ENCODE results near the gene GJA10. TPM values are rescaled to one million over a fixed set of nuclear protein-coding genes. Genes with fewer than 3 reads are reported as not detected.
"Not testable (repeated sequence)": the region's sequence is repeated elsewhere in the genome, so short reads cannot be mapped to it uniquely, and the experiment has no call there.

GJA10 gene
- total RNA-seq, 1 experiment from 2014 or later: not detected

DNA sequence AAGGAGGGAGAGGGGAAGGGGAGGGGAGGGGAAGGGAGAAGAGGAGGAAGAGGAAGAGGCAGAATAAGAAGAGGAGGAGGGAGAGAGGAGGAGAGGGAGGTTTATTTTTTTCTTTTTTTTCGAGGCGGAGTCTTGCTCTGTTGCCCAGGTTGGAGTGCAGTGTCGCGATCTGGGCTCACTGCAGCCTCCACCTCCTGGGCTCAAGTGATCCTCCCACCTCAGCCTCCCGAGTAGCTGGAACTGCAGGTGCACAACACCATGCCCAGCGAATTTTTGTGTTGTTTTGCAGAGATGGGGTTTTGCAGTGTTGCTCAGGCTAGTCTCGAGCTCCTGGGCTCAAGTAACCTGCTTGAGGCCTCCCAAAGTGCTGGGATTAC, 6.1 kb upstream of the GJA10 start:
- no peak for DNase-seq
- H3K9me2 ChIP-seq (replicated peaks; ENCODE audit: low read length): no peaks in the 10 kb centered on the region
- CTCF ChIA-PET: no interaction called here
- intact Hi-C loops (cut with micrococcal nuclease): no loop called here
- no peaks in the 10 kb centered on the region for H3F3A ChIP-seq (ENCODE audit: low read length, unreplicated experiment)
- no peak overlapping the region for H3K4me2 ChIP-seq (ENCODE audit: low read length)
- no peak overlapping the region for H3K9ac ChIP-seq (ENCODE audit: low read length)
- H3K4me3 ChIP-seq (ENCODE audit: low read length): no peak overlapping the region
- H3K36me3 ChIP-seq (ENCODE audit: low read depth, low read length): no peaks in the 10 kb centered on the region
- BruUV-seq (replicated peaks): no TSS peak
- H3K27me3 ChIP-seq (ENCODE audit: low read length): no peaks in the 10 kb centered on the region
- H3K9me3 ChIP-seq (ENCODE audit: low read length): no peaks in the 10 kb centered on the region
- no peak for ATAC-seq
- TF ChIP-seq, protein P1, sequence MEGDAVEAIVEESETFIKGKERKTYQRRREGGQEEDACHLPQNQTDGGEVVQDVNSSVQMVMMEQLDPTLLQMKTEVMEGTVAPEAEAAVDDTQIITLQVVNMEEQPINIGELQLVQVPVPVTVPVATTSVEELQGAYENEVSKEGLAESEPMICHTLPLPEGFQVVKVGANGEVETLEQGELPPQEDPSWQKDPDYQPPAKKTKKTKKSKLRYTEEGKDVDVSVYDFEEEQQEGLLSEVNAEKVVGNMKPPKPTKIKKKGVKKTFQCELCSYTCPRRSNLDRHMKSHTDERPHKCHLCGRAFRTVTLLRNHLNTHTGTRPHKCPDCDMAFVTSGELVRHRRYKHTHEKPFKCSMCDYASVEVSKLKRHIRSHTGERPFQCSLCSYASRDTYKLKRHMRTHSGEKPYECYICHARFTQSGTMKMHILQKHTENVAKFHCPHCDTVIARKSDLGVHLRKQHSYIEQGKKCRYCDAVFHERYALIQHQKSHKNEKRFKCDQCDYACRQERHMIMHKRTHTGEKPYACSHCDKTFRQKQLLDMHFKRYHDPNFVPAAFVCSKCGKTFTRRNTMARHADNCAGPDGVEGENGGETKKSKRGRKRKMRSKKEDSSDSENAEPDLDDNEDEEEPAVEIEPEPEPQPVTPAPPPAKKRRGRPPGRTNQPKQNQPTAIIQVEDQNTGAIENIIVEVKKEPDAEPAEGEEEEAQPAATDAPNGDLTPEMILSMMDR (conservative IDR thresholded peaks at IDR 0.05; ENCODE audit: low read depth, low read length): no peak
- TF ChIP-seq EZH2 (IDR thresholded peaks at IDR 0.05; ENCODE audit: low read length, unreplicated experiment) (no peak), EZH2phosphoT487 (IDR thresholded peaks at IDR 0.05; ENCODE audit: borderline replicate concordance, low read length) (no peak)
- H2AFZ ChIP-seq (ENCODE audit: low read length): no peak overlapping the region
- H3K79me2 ChIP-seq (ENCODE audit: low read length): no peaks in the 10 kb centered on the region
- no peaks in the 10 kb centered on the region for H3K4me1 ChIP-seq (ENCODE audit: insufficient read depth, low read length)
- H3K27ac ChIP-seq (ENCODE audit: low read length): no peak overlapping the region
- POLR2A ChIA-PET (ENCODE audit: unreplicated experiment): no interaction called here
- H4K20me1 ChIP-seq (ENCODE audit: low read length): no peaks in the 10 kb centered on the region

GRCh38 chr6:89888871-89889270, 5.4 kb upstream of the GJA10 start:
- H3K9me2 ChIP-seq (replicated peaks; ENCODE audit: low read length): no peaks in the 10 kb centered on the region
- H3K4me2 ChIP-seq (ENCODE audit: low read length): no peak overlapping the region
- H3K4me1 ChIP-seq (ENCODE audit: insufficient read depth, low read length): no peaks in the 10 kb centered on the region
- no peaks in the 10 kb centered on the region for H3K27me3 ChIP-seq (ENCODE audit: low read length)
- DNase-seq: peak; percentile 17
- POLR2A ChIA-PET (ENCODE audit: unreplicated experiment): no interaction called here
- no peaks in the 10 kb centered on the region for H3K79me2 ChIP-seq (ENCODE audit: low read length)
- no peaks in the 10 kb centered on the region for H3K9me3 ChIP-seq (ENCODE audit: low read length)
- no peak overlapping the region for H3K4me3 ChIP-seq (ENCODE audit: low read length)
- no TSS peak for BruUV-seq (replicated peaks)
- H2AFZ ChIP-seq (ENCODE audit: low read length): no peak overlapping the region
- H3K9ac ChIP-seq (ENCODE audit: low read length): no peak overlapping the region
- intact Hi-C loops (cut with micrococcal nuclease): no loop called here
- CTCF ChIA-PET: no interaction called here
- no peaks in the 10 kb centered on the region for H3K36me3 ChIP-seq (ENCODE audit: low read depth, low read length)
- TF ChIP-seq, protein P1 (conservative IDR thresholded peaks at IDR 0.05; ENCODE audit: low read depth, low read length): no peak
- no peak for TF ChIP-seq EZH2phosphoT487 (IDR thresholded peaks at IDR 0.05; ENCODE audit: borderline replicate concordance, low read length)
- TF ChIP-seq EZH2 (IDR thresholded peaks at IDR 0.05; ENCODE audit: low read length, unreplicated experiment): no peak
- H3K27ac ChIP-seq (ENCODE audit: low read length): no peak overlapping the region
- no peaks in the 10 kb centered on the region for H4K20me1 ChIP-seq (ENCODE audit: low read length)
- H3F3A ChIP-seq (ENCODE audit: low read length, unreplicated experiment): no peaks in the 10 kb centered on the region
- no peak for ATAC-seq

DNA sequence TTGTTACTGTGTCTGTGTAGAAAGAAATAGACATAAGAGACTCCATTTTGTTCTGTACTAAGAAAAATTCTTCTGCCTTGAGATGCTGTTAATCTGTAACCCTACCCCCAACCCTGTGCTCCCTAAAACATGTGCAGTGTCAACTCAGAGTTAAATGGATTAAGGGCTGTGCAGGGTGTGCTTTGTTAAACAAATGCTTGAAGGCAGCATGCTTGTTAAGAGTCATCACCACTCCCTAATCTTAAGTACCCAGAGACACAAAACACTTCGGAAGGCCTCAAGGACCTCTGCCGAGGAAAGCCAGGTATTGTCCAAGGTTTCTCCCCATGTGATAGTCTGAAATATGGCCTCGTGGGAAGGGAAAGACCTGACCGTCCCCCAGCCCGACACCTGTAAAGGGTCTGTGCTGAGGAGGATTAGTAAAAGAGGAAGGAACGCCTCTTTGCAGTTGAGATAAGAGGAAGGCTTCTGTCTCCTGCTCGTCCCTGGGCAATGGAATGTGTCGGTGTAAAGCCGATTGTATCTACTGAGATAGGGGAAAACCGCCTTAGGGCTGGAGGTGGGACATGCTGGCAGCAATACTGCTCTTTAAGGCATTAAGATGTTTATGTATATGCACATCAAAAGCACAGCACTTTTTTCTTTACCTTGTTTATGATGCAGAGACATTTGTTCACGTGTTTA, 3.3 kb upstream of the GJA10 start:
- H3K36me3 ChIP-seq (ENCODE audit: low read depth, low read length); BruUV-seq (replicated peaks); H3K27ac ChIP-seq (ENCODE audit: low read length); ATAC-seq; intact Hi-C loops (cut with micrococcal nuclease); DNase-seq; H3K4me2 ChIP-seq (ENCODE audit: low read length); POLR2A ChIA-PET (ENCODE audit: unreplicated experiment); H3F3A ChIP-seq (ENCODE audit: low read length, unreplicated experiment); H3K9ac ChIP-seq (ENCODE audit: low read length); H3K9me2 ChIP-seq (replicated peaks; ENCODE audit: low read length); H3K4me1 ChIP-seq (ENCODE audit: insufficient read depth, low read length); H4K20me1 ChIP-seq (ENCODE audit: low read length); CTCF ChIA-PET; H2AFZ ChIP-seq (ENCODE audit: low read length); H3K27me3 ChIP-seq (ENCODE audit: low read length); H3K4me3 ChIP-seq (ENCODE audit: low read length); H3K79me2 ChIP-seq (ENCODE audit: low read length); H3K9me3 ChIP-seq (ENCODE audit: low read length): not testable (repeated sequence)

DNA sequence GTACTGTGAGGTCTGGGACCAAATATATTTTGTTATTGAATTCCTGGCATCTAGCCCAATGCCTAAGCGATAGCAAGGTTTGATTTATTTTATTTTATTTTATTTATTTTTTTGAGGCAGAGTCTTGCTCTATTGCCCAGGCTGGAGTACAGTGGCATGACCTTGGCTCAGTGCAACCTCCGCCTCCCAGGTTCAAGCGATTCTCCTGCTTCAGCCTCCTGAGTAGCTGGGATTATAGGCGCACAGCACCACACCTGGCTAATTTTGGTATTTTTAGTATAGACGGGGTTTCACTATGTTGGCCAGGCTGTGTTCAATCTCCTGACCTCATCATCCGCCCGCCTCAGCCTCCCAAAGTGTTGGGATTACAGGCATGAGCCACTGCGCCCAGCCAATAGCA, 1.7 kb upstream of the GJA10 start:
- H3K9me3 ChIP-seq (ENCODE audit: low read length); H3K9me2 ChIP-seq (replicated peaks; ENCODE audit: low read length); ATAC-seq; H4K20me1 ChIP-seq (ENCODE audit: low read length); H2AFZ ChIP-seq (ENCODE audit: low read length); H3K9ac ChIP-seq (ENCODE audit: low read length); H3K36me3 ChIP-seq (ENCODE audit: low read depth, low read length); BruUV-seq (replicated peaks); H3K27me3 ChIP-seq (ENCODE audit: low read length); DNase-seq; H3K4me3 ChIP-seq (ENCODE audit: low read length); POLR2A ChIA-PET (ENCODE audit: unreplicated experiment); intact Hi-C loops (cut with micrococcal nuclease); CTCF ChIA-PET; H3K79me2 ChIP-seq (ENCODE audit: low read length); H3F3A ChIP-seq (ENCODE audit: low read length, unreplicated experiment); H3K4me1 ChIP-seq (ENCODE audit: insufficient read depth, low read length); H3K27ac ChIP-seq (ENCODE audit: low read length); H3K4me2 ChIP-seq (ENCODE audit: low read length): not testable (repeated sequence)
